ENCODE data around the gene PTPN18.

Gene PTPN18

DNA sequence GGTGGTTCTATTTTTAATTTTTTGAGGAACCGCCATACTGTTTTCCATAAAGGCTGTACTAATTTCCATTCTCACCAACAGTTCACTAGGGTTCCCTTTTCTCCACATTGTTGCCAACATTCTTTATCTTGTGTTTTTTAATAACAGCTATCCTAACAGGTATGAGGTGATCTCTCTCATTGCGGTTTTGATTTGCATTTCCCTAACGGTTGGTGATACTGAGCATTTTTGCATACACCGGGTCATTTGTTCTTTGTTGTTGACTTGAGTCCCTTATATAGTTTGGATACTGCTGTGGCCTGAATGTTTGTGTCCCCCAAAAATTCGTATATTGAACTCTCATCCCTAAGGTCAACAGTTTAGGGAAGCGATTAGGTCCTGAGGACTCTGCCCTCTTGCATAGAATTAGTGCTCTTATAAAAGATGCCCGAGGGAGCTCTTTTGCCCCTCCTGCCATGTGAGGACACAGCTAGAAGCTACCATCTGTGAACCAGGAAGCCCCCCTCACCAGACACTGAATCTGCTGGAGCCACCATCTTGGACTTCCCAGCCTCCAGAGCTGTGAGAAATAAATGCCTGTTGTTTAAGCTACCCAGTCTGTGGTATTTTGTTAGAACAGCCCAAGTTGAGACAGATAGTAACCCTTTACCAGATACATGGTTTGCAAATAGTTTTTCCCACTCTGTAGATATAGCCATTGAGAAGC lies 8.5 kb upstream of the PTPN18 start:
- TF ChIP-seq FOXP2 (optimal IDR thresholded peaks at IDR 0.05; ENCODE audit: borderline replicate concordance, extremely low read depth, extremely low read length, insufficient read depth) (no peak), TAF1 (IDR thresholded peaks at IDR 0.05; ENCODE audit: borderline replicate concordance, insufficient read depth, low read length) (no peak), SIN3A (IDR thresholded peaks at IDR 0.05; ENCODE audit: borderline replicate concordance, insufficient read depth, low read length) (no peak), POLR2AphosphoS5 (IDR thresholded peaks at IDR 0.05; ENCODE audit: low read depth, low read length) (no peak)

DNA sequence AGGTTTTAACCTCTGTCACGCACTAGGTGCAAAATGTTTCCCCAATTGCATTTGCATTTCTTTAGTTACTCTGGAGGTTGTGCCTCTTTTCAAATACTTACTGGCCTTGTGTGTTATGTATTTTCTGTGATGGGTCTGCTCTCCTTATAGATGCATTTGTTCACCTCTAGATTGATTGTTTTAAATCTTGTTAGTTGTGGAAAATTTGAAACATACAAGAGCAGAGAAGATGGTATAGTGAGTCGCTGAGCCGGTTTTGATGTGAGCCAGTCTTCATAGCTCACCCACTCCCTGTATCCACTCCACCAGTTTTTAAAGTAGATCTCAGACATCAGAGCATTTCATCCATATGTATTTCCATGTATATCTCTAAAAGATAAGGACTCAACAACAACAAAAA lies 6.7 kb upstream of the PTPN18 start:
- TF ChIP-seq, protein P1, sequence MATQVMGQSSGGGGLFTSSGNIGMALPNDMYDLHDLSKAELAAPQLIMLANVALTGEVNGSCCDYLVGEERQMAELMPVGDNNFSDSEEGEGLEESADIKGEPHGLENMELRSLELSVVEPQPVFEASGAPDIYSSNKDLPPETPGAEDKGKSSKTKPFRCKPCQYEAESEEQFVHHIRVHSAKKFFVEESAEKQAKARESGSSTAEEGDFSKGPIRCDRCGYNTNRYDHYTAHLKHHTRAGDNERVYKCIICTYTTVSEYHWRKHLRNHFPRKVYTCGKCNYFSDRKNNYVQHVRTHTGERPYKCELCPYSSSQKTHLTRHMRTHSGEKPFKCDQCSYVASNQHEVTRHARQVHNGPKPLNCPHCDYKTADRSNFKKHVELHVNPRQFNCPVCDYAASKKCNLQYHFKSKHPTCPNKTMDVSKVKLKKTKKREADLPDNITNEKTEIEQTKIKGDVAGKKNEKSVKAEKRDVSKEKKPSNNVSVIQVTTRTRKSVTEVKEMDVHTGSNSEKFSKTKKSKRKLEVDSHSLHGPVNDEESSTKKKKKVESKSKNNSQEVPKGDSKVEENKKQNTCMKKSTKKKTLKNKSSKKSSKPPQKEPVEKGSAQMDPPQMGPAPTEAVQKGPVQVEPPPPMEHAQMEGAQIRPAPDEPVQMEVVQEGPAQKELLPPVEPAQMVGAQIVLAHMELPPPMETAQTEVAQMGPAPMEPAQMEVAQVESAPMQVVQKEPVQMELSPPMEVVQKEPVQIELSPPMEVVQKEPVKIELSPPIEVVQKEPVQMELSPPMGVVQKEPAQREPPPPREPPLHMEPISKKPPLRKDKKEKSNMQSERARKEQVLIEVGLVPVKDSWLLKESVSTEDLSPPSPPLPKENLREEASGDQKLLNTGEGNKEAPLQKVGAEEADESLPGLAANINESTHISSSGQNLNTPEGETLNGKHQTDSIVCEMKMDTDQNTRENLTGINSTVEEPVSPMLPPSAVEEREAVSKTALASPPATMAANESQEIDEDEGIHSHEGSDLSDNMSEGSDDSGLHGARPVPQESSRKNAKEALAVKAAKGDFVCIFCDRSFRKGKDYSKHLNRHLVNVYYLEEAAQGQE (IDR thresholded peaks at IDR 0.05; ENCODE audit: insufficient read depth in 1 of 2, low read depth in 2 of 2, low read length in 2 of 2): no peak
- TF ChIP-seq POLR2AphosphoS5 (IDR thresholded peaks at IDR 0.05; ENCODE audit: low read depth, low read length): 0 out of 2 replicates have a peak, but pooled peaks have one; percentile 13

GRCh38 chr2:130351711-130352110 lies 4.1 kb upstream of the PTPN18 start:
- no peak for TF ChIP-seq POLR2AphosphoS5 (IDR thresholded peaks at IDR 0.05; ENCODE audit: low read depth, low read length)
- TF ChIP-seq TAF1 (IDR thresholded peaks at IDR 0.05; ENCODE audit: borderline replicate concordance, insufficient read depth, low read length): no peak
- no peak for TF ChIP-seq SIN3A (IDR thresholded peaks at IDR 0.05; ENCODE audit: borderline replicate concordance, insufficient read depth, low read length)
- TF ChIP-seq, protein P1 (IDR thresholded peaks at IDR 0.05; ENCODE audit: insufficient read depth in 1 of 2, low read depth in 2 of 2, low read length in 2 of 2): no peak
- no peak for TF ChIP-seq FOXP2 (optimal IDR thresholded peaks at IDR 0.05; ENCODE audit: borderline replicate concordance, extremely low read depth, extremely low read length, insufficient read depth)

DNA sequence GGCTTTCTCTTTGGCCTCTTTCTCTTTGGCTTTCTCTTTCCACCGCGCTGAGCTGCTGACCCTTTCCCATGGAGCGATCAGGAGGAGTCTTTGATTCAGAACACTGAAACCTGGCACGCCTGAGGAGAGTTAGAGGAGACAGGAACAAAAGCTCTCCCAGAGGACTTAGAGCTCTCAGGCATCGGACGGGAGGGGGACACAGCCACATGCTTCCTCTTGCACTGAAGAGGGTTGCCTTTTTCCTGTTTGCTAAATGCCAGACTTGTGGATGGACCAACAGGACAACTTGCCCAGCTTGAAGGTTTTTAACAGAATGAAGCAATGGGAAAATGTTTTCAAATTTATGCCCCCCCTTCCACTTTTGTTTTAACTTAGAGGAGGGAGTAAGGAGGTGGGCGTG lies 3.6 kb upstream of the PTPN18 start:
- TF ChIP-seq TAF1 (IDR thresholded peaks at IDR 0.05; ENCODE audit: borderline replicate concordance, insufficient read depth, low read length): no peak
- TF ChIP-seq SIN3A (IDR thresholded peaks at IDR 0.05; ENCODE audit: borderline replicate concordance, insufficient read depth, low read length): no peak
- TF ChIP-seq, protein P1 (IDR thresholded peaks at IDR 0.05; ENCODE audit: insufficient read depth in 1 of 2, low read depth in 2 of 2, low read length in 2 of 2): no peak
- TF ChIP-seq FOXP2 (optimal IDR thresholded peaks at IDR 0.05; ENCODE audit: borderline replicate concordance, extremely low read depth, extremely low read length, insufficient read depth): no peak
- no peak for TF ChIP-seq POLR2AphosphoS5 (IDR thresholded peaks at IDR 0.05; ENCODE audit: low read depth, low read length)

GRCh38 chr2:130353291-130354138 lies 2.3 kb upstream of the PTPN18 start:
- TF ChIP-seq SIN3A (IDR thresholded peaks at IDR 0.05; ENCODE audit: borderline replicate concordance, insufficient read depth, low read length): no peak

DNA sequence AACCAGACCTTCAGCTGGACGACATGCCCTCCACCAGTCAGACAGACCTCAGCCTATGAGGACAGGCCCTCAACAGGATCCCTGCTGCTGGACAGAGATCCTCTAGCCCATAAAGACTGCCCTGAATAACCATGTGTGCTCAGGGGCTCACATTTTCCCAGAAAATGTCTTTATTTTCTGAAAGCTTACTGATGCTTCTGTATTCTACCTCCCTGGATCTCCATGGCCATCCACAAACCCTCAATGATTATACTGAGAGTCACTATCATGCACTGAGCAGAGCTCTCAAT lies 1.8 kb upstream of the PTPN18 start:
- TF ChIP-seq, protein P1 (IDR thresholded peaks at IDR 0.05; ENCODE audit: insufficient read depth in 1 of 2, low read depth in 2 of 2, low read length in 2 of 2): peak; percentile 34 to 55; a peak in 1 of 4 replicates
- TF ChIP-seq TAF1 (IDR thresholded peaks at IDR 0.05; ENCODE audit: borderline replicate concordance, insufficient read depth, low read length): no peak
- TF ChIP-seq FOXP2 (optimal IDR thresholded peaks at IDR 0.05; ENCODE audit: borderline replicate concordance, extremely low read depth, extremely low read length, insufficient read depth): no peak

All from PFSK-1 (cell line).